ENCODE measurements around the gene HES5.
"Not testable (repeated sequence)": the region's sequence is repeated elsewhere in the genome, so short reads cannot be mapped to it uniquely, and the experiment has no call there.

The HES5 gene

GRCh38 chr1:2529784-2530512 lies at the start of gene HES5:
TSS of gene HES5 (minus strand) at chr1:2530263. CDS start at chr1:2530164, 99 bp downstream.
- DNase-seq = no peak

- no peak for DNase-seq
Measured at GRCh38 chr1:2578758-2579118, 48.7 kb upstream of the HES5 start.

- peak; percentile 60 for DNase-seq
Measured at GRCh38 chr1:2577565-2578075, 47.6 kb upstream of the HES5 start.

- DNase-seq = no peak
Measured at GRCh38 chr1:2575801-2576663, 46.0 kb upstream of the HES5 start.

- no peak for DNase-seq
Measured at GRCh38 chr1:2574350-2574749, 44.3 kb upstream of the HES5 start.

- no peak for DNase-seq
Measured at GRCh38 chr1:2573250-2573920, 43.3 kb upstream of the HES5 start.

- no peak for DNase-seq
Measured at GRCh38 chr1:2571348-2571747, 41.3 kb upstream of the HES5 start.

- DNase-seq = no peak
Measured at GRCh38 chr1:2570332-2570731, 40.3 kb upstream of the HES5 start.

- not testable (repeated sequence) for DNase-seq
Measured at GRCh38 chr1:2569703-2570102, 39.6 kb upstream of the HES5 start.

- no peak for DNase-seq
Measured at GRCh38 chr1:2569060-2569459, 39.0 kb upstream of the HES5 start.

GRCh38 chr1:2568187-2568816 lies 38.2 kb upstream of the HES5 start:
- DNase-seq = not testable (repeated sequence)

- DNase-seq = no peak
Measured at GRCh38 chr1:2567083-2567679, 37.1 kb upstream of the HES5 start.

- no peak for DNase-seq
Measured at GRCh38 chr1:2566101-2567045, 36.3 kb upstream of the HES5 start.

- no peak for DNase-seq
Measured at GRCh38 chr1:2564815-2565374, 34.8 kb upstream of the HES5 start.

- no peak for DNase-seq
Measured at GRCh38 chr1:2564006-2564814, 34.1 kb upstream of the HES5 start.

- no peak for DNase-seq
Measured at GRCh38 chr1:2563205-2563604, 33.1 kb upstream of the HES5 start.

- no peak for DNase-seq
Measured at GRCh38 chr1:2561898-2562895, 32.1 kb upstream of the HES5 start.

- DNase-seq = no peak
Measured at GRCh38 chr1:2561446-2561845, 31.4 kb upstream of the HES5 start.

Measured in activated CD4-positive, alpha-beta T cell treated with anti-CD3 and anti-CD28 coated beads for 48 hours (primary cell).